HepG2 (cell line): Measurements from ENCODE around the gene EVL. TPM values are rescaled to one million over a fixed set of nuclear protein-coding genes. Genes with fewer than 3 reads are reported as not detected.

Experiments used
- ARNTL ChIP-seq: sonication (generic); formaldehyde crosslinking; IDR thresholded peaks from 2 replicates; pipeline ENCODE4 v1.4.0; 2020; ENCODE audit warnings: mild to moderate bottlenecking, missing genetic modification reagents
- HMGXB3 ChIP-seq: sonication (generic); formaldehyde crosslinking; IDR thresholded peaks from 2 replicates; pipeline ENCODE4 v1.4.0; 2020; ENCODE audit warnings: missing genetic modification reagents, borderline replicate concordance
- HNRNPLL ChIP-seq: fragments of 200-400 bp; formaldehyde crosslinking; IDR thresholded peaks from 2 replicates; pipeline ENCODE4 v1.6.1; 2017; ENCODE audit warnings: mild to moderate bottlenecking, low read depth, low read length; ENCODE audit not compliant: poor library complexity, severe bottlenecking
- NFIB ChIP-seq: sonication (generic); formaldehyde crosslinking; IDR thresholded peaks from 2 replicates; pipeline ENCODE4 v1.9.0; 2021; ENCODE audit warnings: missing genetic modification reagents, mild to moderate bottlenecking, borderline replicate concordance
- NKX3-1 ChIP-seq: sonication (generic); formaldehyde crosslinking; IDR thresholded peaks from 2 replicates; pipeline ENCODE4 v1.5.0; 2020; ENCODE audit warnings: missing genetic modification reagents
- PHB2 ChIP-seq: fragments of 450-650 bp; IDR thresholded peaks from 2 replicates; pipeline ENCODE4 v1.6.1; 2018; ENCODE audit not compliant: partially characterized antibody
- RELA ChIP-seq: sonication (generic); formaldehyde crosslinking; IDR thresholded peaks from 2 replicates; pipeline ENCODE4 v1.4.0; 2020; ENCODE audit warnings: missing genetic modification reagents
- ZFP36L1 ChIP-seq: sonication (generic); formaldehyde crosslinking; IDR thresholded peaks from 2 replicates; pipeline ENCODE4 v1.8.0; 2022; ENCODE audit warnings: mild to moderate bottlenecking, missing genetic modification reagents, moderate library complexity
- ZNF367 ChIP-seq: sonication (generic); formaldehyde crosslinking; IDR thresholded peaks from 2 replicates; pipeline ENCODE4 v1.4.0; 2020; ENCODE audit warnings: missing genetic modification reagents, borderline replicate concordance
- ZNF558 ChIP-seq: sonication (generic); formaldehyde crosslinking; IDR thresholded peaks from 2 replicates; pipeline ENCODE4 v1.9.0; 2022; ENCODE audit warnings: mild to moderate bottlenecking, missing genetic modification reagents, borderline replicate concordance
- ZNF570 ChIP-seq: sonication (generic); formaldehyde crosslinking; IDR thresholded peaks from 2 replicates; pipeline ENCODE4 v1.4.0; 2020; ENCODE audit warnings: mild to moderate bottlenecking, missing genetic modification reagents, borderline replicate concordance
- ZNF574 ChIP-seq: sonication (generic); formaldehyde crosslinking; IDR thresholded peaks from 2 replicates; pipeline ENCODE4 v1.4.0; 2020; ENCODE audit warnings: missing genetic modification reagents
- ZNF615 ChIP-seq: sonication (generic); formaldehyde crosslinking; IDR thresholded peaks from 2 replicates; pipeline ENCODE4 v1.5.0; 2020; ENCODE audit warnings: mild to moderate bottlenecking, missing genetic modification reagents, borderline replicate concordance
- ZNF775 ChIP-seq: sonication (generic); formaldehyde crosslinking; IDR thresholded peaks from 2 replicates; pipeline ENCODE4 v1.4.0; 2020; ENCODE audit warnings: missing genetic modification reagents, mild to moderate bottlenecking, moderate library complexity, borderline replicate concordance
- polyA plus RNA-seq, 8 experiments: library from polyadenylated mRNA; depleted of rRNA in 3 of 8; stranded (reverse) in 7 of 8; unstranded in 1 of 8; fragments of >200 nt; fragmentation: Illumina TruSeq in 4 of 8; extraction: Trizol in 4 of 8; gene quantifications; 2 replicates each; pipeline versions ENCODE4 v1.2.1 to v1.2.3, GENCODE V29; 2011 to 2016; ENCODE audit warnings: low read depth in 4 of 8, missing spikeins in 1 of 8, mixed read lengths in 1 of 8; ENCODE audit not compliant: insufficient read depth in 1 of 8
- total RNA-seq, 5 experiments: library from RNA; depleted of rRNA; stranded (reverse); fragments of >200 nt; fragmentation: Illumina TruSeq; extraction: Trizol; gene quantifications; 2 replicates each; pipeline ENCODE4 v1.2.3, GENCODE V29; 2016; ENCODE audit warnings: low read depth in 1 of 5
- TF ChIP-seq, protein P1 (sequence below): sonication (generic); formaldehyde crosslinking; IDR thresholded peaks from 2 replicates; pipeline ENCODE4 v1.5.0; 2020; ENCODE audit warnings: mild to moderate bottlenecking, missing genetic modification reagents, borderline replicate concordance
- TF ChIP-seq, protein P2 (sequence below): sonication (generic); formaldehyde crosslinking; IDR thresholded peaks from 2 replicates; pipeline ENCODE4 v1.8.0; 2023; ENCODE audit warnings: mild to moderate bottlenecking, missing genetic modification reagents

The EVL gene
- total and polyA plus RNA-seq, 2 of the 13 experiments (the other 11 are each of a cell fraction or from before 2014, with no cell fraction given) = 15.1 to 31.2 TPM

DNA sequence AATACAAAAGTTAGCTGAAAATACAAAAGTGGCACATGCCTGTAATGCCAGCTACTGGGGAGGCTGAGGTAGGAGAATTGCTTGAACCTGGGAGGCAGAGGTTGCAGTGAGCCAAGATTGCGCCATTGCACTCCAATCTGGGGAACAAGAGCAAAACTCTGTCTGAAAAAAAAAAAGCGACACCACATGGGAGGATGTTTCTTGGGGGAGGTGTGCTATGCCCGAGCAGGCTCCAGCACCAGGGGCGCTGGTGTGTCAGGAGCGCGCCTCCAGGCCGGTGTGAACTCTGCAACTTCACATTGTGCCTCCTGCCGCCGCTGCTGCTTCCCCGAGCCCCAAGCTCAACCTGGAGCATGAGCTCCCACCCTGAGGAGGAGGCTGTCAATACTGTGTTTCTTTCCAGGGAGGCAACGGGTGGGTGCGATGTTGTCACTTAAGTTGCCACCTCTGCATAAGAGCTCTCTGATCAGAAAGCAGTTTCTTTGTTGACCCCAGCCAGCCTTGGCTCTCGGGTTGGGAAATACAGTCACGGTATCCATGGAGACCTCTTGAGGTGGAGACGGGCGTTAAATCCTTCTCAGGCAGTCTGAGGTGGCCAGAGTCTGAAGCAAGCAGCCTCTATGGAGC, 75.3 kb downstream of the EVL start (continued):
- TF ChIP-seq ARNTL (CRISPR knock-in tag) (no peak), ZNF574 (CRISPR knock-in tag) (peak; percentile 52), RELA (CRISPR knock-in tag) (no peak), ZNF558 (CRISPR knock-in tag) (no peak), ZFP36L1 (no peak), HMGXB3 (CRISPR knock-in tag) (no peak), PHB2 (no peak), ZNF570 (CRISPR knock-in tag) (no peak), ZNF367 (CRISPR knock-in tag) (no peak), ZNF615 (CRISPR knock-in tag) (no peak), ZNF775 (peak; percentile 82; the same call in 1 of the 2 replicates), HNRNPLL (peak; percentile 32), NFIB (CRISPR knock-in tag) (no peak), NKX3-1 (CRISPR knock-in tag) (no peak)
- TF ChIP-seq, protein P1, sequence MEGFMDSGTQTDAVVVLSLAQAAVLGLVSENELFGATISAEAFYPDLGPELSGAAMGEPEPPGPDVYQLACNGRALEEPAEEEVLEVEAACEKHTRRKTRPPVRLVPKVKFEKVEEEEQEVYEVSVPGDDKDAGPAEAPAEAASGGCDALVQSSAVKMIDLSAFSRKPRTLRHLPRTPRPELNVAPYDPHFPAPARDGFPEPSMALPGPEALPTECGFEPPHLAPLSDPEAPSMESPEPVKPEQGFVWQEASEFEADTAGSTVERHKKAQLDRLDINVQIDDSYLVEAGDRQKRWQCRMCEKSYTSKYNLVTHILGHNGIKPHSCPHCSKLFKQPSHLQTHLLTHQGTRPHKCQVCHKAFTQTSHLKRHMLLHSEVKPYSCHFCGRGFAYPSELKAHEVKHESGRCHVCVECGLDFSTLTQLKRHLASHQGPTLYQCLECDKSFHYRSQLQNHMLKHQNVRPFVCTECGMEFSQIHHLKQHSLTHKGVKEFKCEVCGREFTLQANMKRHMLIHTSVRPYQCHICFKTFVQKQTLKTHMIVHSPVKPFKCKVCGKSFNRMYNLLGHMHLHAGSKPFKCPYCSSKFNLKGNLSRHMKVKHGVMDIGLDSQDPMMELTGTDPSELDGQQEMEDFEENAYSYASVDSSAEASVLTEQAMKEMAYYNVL (CRISPR knock-in tag) = no peak
- TF ChIP-seq, protein P2, sequence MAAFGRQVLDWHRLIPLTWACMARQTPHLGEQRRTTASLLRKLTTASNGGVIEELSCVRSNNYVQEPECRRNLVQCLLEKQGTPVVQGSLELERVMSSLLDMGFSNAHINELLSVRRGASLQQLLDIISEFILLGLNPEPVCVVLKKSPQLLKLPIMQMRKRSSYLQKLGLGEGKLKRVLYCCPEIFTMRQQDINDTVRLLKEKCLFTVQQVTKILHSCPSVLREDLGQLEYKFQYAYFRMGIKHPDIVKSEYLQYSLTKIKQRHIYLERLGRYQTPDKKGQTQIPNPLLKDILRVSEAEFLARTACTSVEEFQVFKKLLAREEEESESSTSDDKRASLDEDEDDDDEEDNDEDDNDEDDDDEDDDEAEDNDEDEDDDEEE (CRISPR knock-in tag) = 0 out of 2 replicates have a peak, but pooled peaks have one; percentile 42
